Measurements from ENCODE around the gene PARD6A. TPM values are rescaled to one million over a fixed set of nuclear protein-coding genes. Genes with fewer than 3 reads are reported as not detected.

PARD6A gene
- total and polyA plus RNA-seq, 2 of the 13 experiments (the other 11 are each of a cell fraction or from before 2014, with no cell fraction given): 3.5 to 4.3 TPM

GRCh38 chr16:67663151-67663876 lies 2.6 kb downstream of the PARD6A start:
- Histone ChIP-seq H2AFZ (ENCODE audit: low read length) (no peak overlapping the region), H3K27ac (ENCODE audit: extremely low read length, insufficient read depth, low read length) (no peak overlapping the region), H3K4me2 (ENCODE audit: low read depth, low read length) (no peak overlapping the region), H3K36me3 (replicated peaks in 1 of 2; ENCODE audit: control insufficient read depth in 1 of 2, insufficient read depth in 2 of 2, low read length in 2 of 2) (peaks cover 1 to 8% of the 10 kb centered on the region in 2 experiments; a peak in 3 of 5 replicates), H4K20me1 (ENCODE audit: insufficient read depth, low read length) (0 out of 2 replicates have a peak, but pooled peaks cover 3% of the 10 kb centered on the region), H3K4me1 (ENCODE audit: insufficient read depth, low read length) (peaks cover 37% of the 10 kb centered on the region), H3K9ac (ENCODE audit: insufficient read depth, low read depth, low read length) (no peak overlapping the region), H3K9me3 (ENCODE audit: low read length) (no peaks in the 10 kb centered on the region), H3K4me3 (replicated peaks in 1 of 3; ENCODE audit: insufficient read depth in 1 of 3, low read depth in 2 of 3, low read length in 3 of 3) (no peak overlapping the region), H3K79me2 (ENCODE audit: insufficient read depth, low read length) (peaks cover 11% of the 10 kb centered on the region), H3K27me3 (ENCODE audit: control insufficient read depth in 1 of 2, insufficient read depth in 2 of 2, low read length in 2 of 2) (no peaks in the 10 kb centered on the region; a peak in 1 of 5 replicates)
- in situ Hi-C loops (cut with HindIII; ENCODE audit: extremely low pct_ligation_motif_present, low pct_unique_long_range_greater_than_20kb) (loop anchor here (10.0 kb wide), 1 partner anchor 271 kb away; the partner anchor contains the start of genes CTRL and PSMB10), intact Hi-C loops (cut with micrococcal nuclease; ENCODE audit: unreplicated experiment) (no loop called here)
- CTCF ChIA-PET (ENCODE audit: low intra/inter-chr PET ratio, low total read pairs): interaction anchor here (0.9 kb wide), 1 partner anchor 142 kb away, joined by 3 read pairs; no protein-coding TSS in a partner anchor
- no peak for ATAC-seq
- no peak for DNase-seq (ENCODE audit: low spot score)
- WGBS (ENCODE audit: low lambda C conversion rate): 75% methylated on average over 11 of the region's 25 CpGs
- no TSS peak for BruUV-seq (replicated peaks)
- no peak for FAIRE-seq
- POLR2A ChIA-PET: interaction anchor here (1.5 kb wide), 1 partner anchor 136 kb away, joined by 4 read pairs; no protein-coding TSS in a partner anchor
- TF ChIP-seq TEAD3 (CRISPR knock-in tag; optimal IDR thresholded peaks at IDR 0.05; ENCODE audit: borderline replicate concordance) (no peak), KLF16 (CRISPR knock-in tag; IDR thresholded peaks at IDR 0.05) (no peak), PHB2 (IDR thresholded peaks at IDR 0.05; ENCODE audit: partially characterized antibody) (no peak), RFX5 (IDR thresholded peaks at IDR 0.05; ENCODE audit: low read depth, low read length) (no peak), ISX (CRISPR knock-in tag; conservative IDR thresholded peaks at IDR 0.05) (no peak), POGK (CRISPR knock-in tag; conservative IDR thresholded peaks at IDR 0.05) (no peak), ZMAT5 (CRISPR knock-in tag; IDR thresholded peaks at IDR 0.05; ENCODE audit: borderline replicate concordance, low read depth) (no peak), ZNF614 (CRISPR knock-in tag; IDR thresholded peaks at IDR 0.05; ENCODE audit: borderline replicate concordance) (no peak), XRCC5 (optimal IDR thresholded peaks at IDR 0.05; ENCODE audit: low read length) (no peak), SOX5 (CRISPR knock-in tag; IDR thresholded peaks at IDR 0.05; ENCODE audit: borderline replicate concordance) (no peak), ZNF556 (CRISPR knock-in tag; IDR thresholded peaks at IDR 0.05; ENCODE audit: borderline replicate concordance) (no peak), ZNF883 (CRISPR knock-in tag; IDR thresholded peaks at IDR 0.05; ENCODE audit: not compliant biosample characterization) (peak; percentile 29), ZBTB39 (CRISPR knock-in tag; IDR thresholded peaks at IDR 0.05) (no peak), ZNF609 (CRISPR knock-in tag; IDR thresholded peaks at IDR 0.05; ENCODE audit: borderline replicate concordance) (0 out of 2 replicates have a peak, but pooled peaks have one; percentile 20)

Measured in HepG2 (cell line).